ENCODE measurements around the gene RPS21.

The RPS21 gene

GRCh38 chr20:62398120-62398821 is 11.4 kb downstream of the RPS21 start:
- no peak for DNase-seq

GRCh38 chr20:62400021-62400420 is 13.1 kb downstream of the RPS21 start:
- no peak for DNase-seq

- no peak for DNase-seq
These were observed 13.6 kb downstream of the RPS21 start for GRCh38 chr20:62400541-62400940.

GRCh38 chr20:62401331-62401779 is 14.5 kb downstream of the RPS21 start:
- DNase-seq: no peak

GRCh38 chr20:62402456-62403150 is 15.7 kb downstream of the RPS21 start:
- DNase-seq: no peak

GRCh38 chr20:62403331-62403730 is 16.4 kb downstream of the RPS21 start:
- no peak for DNase-seq

DNA sequence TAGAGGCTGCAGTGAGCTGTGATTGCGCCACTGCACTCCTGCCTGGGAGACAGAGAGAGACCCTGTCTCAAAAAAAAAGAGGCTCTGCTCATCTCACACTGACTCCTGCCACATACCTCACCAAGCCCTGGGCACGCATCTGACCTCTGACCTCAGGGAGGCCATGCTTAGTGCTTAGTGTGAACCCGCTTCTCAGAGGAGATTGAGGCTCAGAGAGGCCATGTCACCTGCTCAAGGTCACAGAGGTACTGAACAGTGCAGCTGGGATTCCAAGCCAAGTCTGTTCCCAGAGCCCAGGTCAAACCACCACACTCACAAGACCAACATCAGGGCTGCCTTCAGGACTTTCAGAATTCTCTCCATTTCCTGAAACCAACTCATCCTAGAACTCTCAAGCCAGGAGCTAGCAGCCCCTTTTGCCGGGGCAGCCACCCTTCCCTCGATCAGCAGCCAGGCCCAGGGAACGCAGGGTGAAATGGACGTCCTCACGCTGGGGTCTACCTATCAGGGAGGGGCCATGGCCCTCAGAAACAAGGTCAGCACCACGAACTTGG is 17.3 kb downstream of the RPS21 start:
- no peak for DNase-seq

- no peak for DNase-seq
These were observed 17.8 kb downstream of the RPS21 start for GRCh38 chr20:62404761-62405107.

DNA sequence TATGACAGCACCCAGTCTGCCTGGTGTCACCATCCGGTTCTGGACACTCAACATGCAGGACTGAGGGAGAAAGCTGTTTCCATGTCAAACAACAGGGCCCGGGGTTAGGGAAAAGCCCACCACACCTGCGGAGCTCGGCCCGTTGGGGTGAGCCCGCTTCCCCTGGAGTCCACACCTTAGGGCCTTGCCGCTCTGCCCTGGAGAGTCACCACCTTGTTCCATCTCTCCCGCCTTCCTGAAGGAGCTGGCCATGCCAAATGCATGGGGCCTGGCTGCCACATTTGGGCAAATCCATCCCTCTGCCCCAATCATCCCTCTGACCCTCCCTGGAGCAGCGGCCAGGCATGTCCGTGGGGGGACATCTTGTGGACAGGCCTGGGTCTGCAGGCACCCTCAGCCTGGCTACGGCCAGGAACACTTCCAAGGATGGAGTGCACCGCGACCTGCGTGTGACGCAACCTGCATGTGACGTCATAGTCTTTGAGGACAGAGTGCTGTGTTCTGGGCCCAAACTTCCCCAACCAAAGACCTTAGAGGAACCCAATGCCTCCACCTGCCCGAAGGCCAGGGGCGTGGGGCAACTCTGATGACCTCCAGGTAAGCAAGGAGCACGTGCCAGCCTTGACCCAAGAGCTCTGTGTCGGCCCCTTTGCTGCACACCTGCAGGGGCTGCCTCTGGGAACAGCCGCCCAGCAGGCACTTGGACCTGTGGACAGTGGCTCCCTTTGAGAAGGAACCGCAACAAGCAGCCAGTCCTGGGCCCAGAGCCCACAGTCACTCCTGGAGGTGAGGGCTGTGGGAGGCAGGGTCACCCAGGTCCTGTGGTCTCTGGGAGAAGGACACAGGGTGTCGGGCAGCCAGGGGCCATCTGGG is 18.4 kb downstream of the RPS21 start:
- DNase-seq: peak; percentile 59

- DNase-seq: no peak
These were observed 19.1 kb downstream of the RPS21 start for GRCh38 chr20:62405981-62406513.

GRCh38 chr20:62406635-62407176 is 19.8 kb downstream of the RPS21 start:
- DNase-seq: no peak

GRCh38 chr20:62407221-62407992 is 20.5 kb downstream of the RPS21 start, which contains the start of gene CABLES2:
Gene CABLES2, minus strand, starts transcription at chr20:62407285. Its CDS starts 9 bp downstream, at chr20:62407276.
- peak; percentile 93 for DNase-seq

GRCh38 chr20:62408055-62408454 is 21.2 kb downstream of the RPS21 start:
- DNase-seq: no peak

DNA sequence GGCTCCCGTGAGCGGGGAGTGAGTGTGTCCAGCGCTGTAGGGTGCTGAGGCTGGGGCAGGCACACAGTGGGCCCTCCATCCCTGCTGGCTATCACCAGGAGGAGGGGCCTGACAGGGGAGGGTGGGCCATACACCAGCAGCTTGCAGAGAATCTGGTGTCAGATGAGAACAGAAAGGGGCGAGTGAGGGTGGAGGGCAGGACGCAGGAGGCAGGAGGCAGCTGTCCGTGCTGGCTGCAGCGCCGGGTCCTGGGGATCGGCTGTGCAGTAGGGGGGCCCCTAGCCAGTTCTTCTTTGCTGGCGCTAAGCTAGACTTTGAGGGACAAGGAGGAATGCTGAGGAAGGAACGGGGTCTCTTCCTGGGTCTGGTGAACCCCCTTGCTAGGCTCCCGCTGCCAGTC is 21.7 kb downstream of the RPS21 start:
- no peak for DNase-seq

DNA sequence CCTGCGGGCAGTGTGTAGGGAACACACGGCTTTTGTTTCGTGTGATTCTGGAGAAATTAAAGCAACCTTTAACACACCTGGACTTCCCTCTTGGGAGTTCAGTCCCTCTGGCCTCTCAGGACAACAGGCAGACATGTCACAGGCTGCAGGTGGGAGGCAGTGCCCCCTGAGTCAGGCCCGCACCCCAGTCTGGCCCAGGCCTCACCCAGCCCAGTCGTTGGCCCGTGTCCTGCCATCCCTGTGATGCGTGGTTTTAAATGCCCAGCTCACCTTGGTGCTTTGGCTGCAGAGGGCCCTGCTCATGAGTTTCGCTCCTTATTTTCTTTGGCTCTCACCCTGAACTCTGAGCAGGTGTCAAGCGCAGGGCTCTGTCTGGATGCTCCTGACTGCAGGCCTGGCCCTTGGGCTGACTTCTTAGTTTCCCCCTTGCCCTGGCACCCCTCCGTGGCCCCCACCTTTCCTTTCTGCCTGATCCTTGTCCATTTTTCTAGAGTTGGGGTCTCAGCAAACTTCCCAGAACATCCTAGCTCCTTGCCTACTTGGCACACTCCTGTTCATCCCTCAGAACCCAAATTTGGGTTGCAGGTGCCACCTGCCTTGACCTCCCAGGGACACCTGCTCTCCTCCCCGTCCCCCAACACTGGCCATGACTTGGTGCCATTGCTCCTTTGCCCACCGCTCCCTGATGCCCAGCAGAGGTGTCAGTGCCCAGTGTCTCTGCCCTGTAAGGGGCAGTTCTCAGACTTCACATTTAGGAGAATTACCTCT is 22.4 kb downstream of the RPS21 start:
- no peak for DNase-seq

DNA sequence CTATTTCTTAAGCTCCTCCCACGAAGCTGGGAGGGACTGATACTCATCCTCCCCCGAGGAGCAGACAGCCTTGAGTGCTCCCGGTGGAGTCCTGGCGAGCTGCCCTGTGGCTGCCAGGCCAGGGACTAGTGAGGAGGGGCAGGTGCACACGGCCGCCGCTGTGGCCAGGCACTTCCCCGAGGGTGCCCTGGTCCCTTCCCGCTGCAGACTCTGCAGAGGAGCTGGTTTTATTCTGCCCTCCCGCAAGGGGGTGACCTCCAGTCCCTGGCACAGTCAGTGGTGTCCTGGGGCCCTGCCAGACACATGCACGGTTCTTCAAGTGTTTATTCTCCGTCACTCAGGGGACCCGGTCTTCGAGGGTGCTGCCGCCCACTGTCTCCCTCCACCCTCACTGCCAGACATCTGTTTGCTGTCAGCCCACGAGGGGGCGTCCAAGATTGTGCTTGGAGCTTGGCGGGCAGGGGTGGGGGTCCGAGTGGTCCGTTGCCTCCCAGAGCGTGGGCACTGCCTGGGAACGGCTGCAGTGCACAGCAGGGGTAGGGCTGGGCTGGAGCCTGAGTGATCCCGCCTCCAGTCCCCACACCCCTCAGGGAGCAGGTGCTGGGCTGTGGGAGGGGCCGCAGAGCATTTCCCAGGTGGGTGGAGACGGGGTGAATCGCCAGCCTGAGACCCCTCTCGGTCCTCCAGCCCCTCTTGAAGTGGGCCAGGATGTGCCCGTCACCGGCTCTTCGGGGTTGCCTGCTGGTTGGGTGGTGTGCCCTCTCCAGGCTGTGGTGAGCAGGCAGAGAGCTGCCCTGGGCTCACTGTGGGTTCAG is 23.2 kb downstream of the RPS21 start:
- peak; percentile 22 for DNase-seq

DNA sequence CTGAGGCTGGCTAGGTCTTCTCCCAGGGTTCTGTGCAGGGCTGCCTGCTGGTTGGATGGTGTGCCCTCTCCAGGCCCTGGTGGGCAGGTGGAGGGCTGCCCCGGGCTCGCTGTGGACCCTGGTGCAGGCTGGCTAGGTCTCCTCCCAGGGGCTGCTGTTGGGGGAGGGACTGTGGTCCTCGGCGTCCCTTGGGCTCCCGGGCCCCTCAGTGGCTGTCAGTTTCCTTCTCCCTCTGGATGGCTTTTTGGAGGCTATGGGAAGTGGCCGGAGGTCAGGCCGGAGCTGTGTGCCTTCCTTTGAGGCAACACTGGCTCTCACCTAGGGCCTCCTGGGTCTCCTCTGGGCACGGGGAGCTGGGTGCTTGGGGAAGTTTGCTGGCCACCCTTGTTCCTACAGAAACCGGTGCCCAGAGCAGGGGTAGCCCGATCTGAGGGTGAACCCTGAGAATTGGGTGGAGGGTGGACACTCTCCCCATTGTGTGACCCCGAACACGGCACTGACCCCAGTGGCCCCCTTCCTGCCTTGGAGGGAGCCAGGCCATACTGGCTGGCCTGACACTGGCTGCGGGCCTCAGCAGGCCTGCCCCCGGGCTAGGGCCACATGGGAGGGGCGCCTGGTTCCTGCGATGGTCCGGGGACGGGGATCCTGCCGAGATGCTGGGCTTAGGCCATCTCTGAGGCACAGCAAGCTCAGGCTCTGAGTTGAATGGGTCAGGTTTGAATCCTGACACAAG is 24.0 kb downstream of the RPS21 start:
- no peak for DNase-seq

DNA sequence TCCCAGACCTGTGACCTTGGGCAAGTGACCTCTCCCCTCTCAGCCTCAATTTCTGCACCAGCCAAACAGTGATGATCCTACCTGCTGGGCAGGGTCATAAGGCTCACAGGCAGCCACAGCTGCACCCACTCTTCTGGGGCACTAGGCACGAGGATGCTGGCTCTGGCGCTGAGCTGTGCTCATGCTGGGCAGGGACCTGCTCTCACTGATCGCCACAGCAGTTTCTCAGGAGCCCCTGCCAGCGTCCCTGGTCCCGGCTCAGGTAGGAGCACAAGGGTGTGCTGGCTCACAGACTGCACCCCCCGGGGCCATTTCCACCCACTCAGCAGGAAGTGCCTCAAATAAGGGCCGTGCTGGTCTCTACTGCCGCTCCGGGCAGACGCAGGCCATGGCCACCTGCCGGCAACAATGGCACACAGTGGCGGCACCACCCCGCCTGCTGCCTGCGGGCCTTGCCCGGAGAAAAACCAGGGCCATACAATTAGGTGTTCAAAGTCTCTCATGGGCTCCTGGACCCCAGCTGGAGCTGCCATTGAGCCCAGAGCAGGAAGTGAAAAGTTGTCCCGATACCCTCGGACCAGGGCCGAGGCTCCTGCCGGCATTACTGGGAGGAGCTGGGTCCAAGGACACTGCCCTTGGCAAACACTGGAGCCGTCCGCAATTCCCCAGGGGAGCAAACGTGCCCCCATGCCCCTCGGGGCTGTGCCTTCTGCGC is 24.7 kb downstream of the RPS21 start:
- no peak for DNase-seq
